ENCODE results near the gene JHY. TPM values are rescaled to one million over a fixed set of nuclear protein-coding genes. Genes with fewer than 3 reads are reported as not detected.

The JHY gene
- total RNA-seq, result under 1 TPM in 5 of 6 experiments, not detected in 1; 0.10 to 0.37 (median 0.22) TPM
- long read RNA-seq, result 0 reads

- TF ChIP-seq CTCF (IDR thresholded peaks at IDR 0.05), result no peak
- no peak for TF ChIP-seq POLR2A (IDR thresholded peaks at IDR 0.05)
- Histone ChIP-seq H3K4me1 (peaks cover 0 to 9% (median 0%) of the 10 kb centered on the region in 4 donors), H3K27ac (peak within 1 kb of the TSS in 1 of 3 donors; percentile 44), H3K9me3 (no peaks in the 10 kb centered on the region), H3K4me3 (peak within 1 kb of the TSS; percentile 45 to 52 (median 47)), H3K27me3 (no peaks in the 10 kb centered on the region), H3K36me3 (no peaks in the 10 kb centered on the region)
- intact Hi-C loops (cut with DNase I), result no loop called here
- ATAC-seq (no peak), DNase-seq (peak in 1 of 3 donors; percentile 54)
- 33% methylated on average over 23 of the region's 39 CpGs for WGBS (ENCODE audit: insufficient coverage, low coverage, low lambda C conversion rate, missing lambda C conversion rate)
Observed at GRCh38 chr11:122882189-122882856, at the start of gene JHY. Gene JHY (plus strand): TSS chr11:122882759. CDS start chr11:122885850, 3,091 bp downstream.

- no peaks in the 10 kb centered on the region for H3K4me1 ChIP-seq
Observed at GRCh38 chr11:122833846-122834464, 48.6 kb upstream of the JHY start.

GRCh38 chr11:122836916-122837315 is 45.6 kb upstream of the JHY start:
- no peak for DNase-seq
- no peak for ATAC-seq
- H3K4me1 ChIP-seq, result no peaks in the 10 kb centered on the region
- H3K27ac ChIP-seq, result no peak overlapping the region
- H3K27me3 ChIP-seq, result no peaks in the 10 kb centered on the region
- TF ChIP-seq CTCF (IDR thresholded peaks at IDR 0.05), result no peak
- TF ChIP-seq POLR2A (IDR thresholded peaks at IDR 0.05), result no peak
- intact Hi-C loops (cut with DNase I), result no loop called here
- no peaks in the 10 kb centered on the region for H3K9me3 ChIP-seq
- no peak overlapping the region for H3K4me3 ChIP-seq
- H3K36me3 ChIP-seq, result no peaks in the 10 kb centered on the region

More at GRCh38 chr11:122833846-122834464, 48.6 kb upstream of the JHY start:
- Histone ChIP-seq H3K27ac (no peak overlapping the region), H3K36me3 (no peaks in the 10 kb centered on the region), H3K9me3 (no peaks in the 10 kb centered on the region), H3K4me3 (no peak overlapping the region), H3K27me3 (no peaks in the 10 kb centered on the region)
- TF ChIP-seq CTCF (IDR thresholded peaks at IDR 0.05) (no peak), POLR2A (IDR thresholded peaks at IDR 0.05) (no peak)
- intact Hi-C loops (cut with DNase I), result no loop called here
- no peak for DNase-seq
- WGBS (ENCODE audit: insufficient coverage, low coverage, low lambda C conversion rate, missing lambda C conversion rate), result 60% methylated on average over 7 of the region's 7 CpGs
- ATAC-seq, result no peak

DNA sequence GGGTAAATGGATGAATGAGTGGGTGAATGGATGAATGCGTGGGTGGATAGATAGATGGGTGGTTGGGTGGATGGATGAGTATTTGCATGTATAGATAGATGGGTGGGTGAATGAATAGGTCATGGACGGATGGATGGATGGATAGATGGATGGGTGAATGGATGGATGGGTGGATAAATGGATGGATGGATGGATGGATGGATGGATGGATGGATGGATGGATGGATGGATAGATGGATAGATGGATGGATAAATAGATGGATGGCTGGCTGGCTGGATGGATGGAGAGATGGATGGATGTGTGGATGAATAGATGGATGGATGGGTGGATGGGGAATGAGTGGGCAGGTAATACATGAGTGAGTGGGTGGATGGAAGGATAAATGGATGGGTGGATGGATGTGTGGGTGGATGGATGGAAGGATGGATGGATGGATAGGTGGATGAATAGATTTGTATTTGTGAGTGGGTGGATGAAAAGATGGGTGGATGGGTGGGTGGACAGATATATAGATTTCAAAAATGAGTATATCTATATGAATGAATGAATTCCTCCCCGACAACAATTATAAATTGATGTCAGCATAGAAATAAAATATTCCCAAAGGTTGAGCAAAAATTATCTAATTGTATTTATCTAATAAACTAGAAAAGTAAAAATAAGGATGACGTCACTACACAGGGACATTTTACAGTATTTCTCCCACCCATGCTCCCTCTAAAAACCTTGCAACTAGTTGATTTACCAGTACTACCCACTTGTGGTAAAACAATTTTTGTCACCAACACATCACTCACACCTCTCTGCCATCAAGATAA is 44.8 kb upstream of the JHY start:
- WGBS (ENCODE audit: insufficient coverage, low coverage, low lambda C conversion rate, missing lambda C conversion rate), result 61% methylated on average over 4 of the region's 4 CpGs
- intact Hi-C loops (cut with DNase I), result no loop called here
- DNase-seq, result no peak

More for the DNA sequence above, 44.8 kb upstream of the JHY start:
- Histone ChIP-seq H3K27ac (no peak overlapping the region), H3K4me3 (no peak overlapping the region), H3K9me3 (no peaks in the 10 kb centered on the region), H3K27me3 (no peaks in the 10 kb centered on the region), H3K4me1 (no peaks in the 10 kb centered on the region), H3K36me3 (no peaks in the 10 kb centered on the region)
- ATAC-seq, result no peak
- TF ChIP-seq POLR2A (IDR thresholded peaks at IDR 0.05), result no peak
- TF ChIP-seq CTCF (IDR thresholded peaks at IDR 0.05), result no peak
